Ovary (tissue), 3 donors: ENCODE measurements around the gene DENND2D.

Experiments used
- EP300 ChIP-seq: sonication (generic); formaldehyde crosslinking; IDR thresholded peaks from one replicate; pipeline ENCODE4 v1.6.1; 2017; ENCODE audit warnings: antibody characterized with exemption
- POLR2A ChIP-seq: fragments of 450-650 bp; IDR thresholded peaks from one replicate; pipeline ENCODE4 v1.6.1; 2017; ENCODE audit warnings: antibody characterized with exemption, mild to moderate bottlenecking, moderate library complexity
- TF ChIP-seq, protein P1 (sequence below), 3 donors: fragments of 450-650 bp in 2 of 3; fragments of 200-600 bp in 1 of 3; IDR thresholded peaks; one replicate each; pipeline versions ENCODE4 v1.5.1 to v1.8.0; 2016 to 2022; ENCODE audit warnings: antibody characterized with exemption in 3 of 3, mild to moderate bottlenecking in 1 of 3
- donor health status: DM: no; HTN: no; CAD: no.

- TF ChIP-seq, protein P1, sequence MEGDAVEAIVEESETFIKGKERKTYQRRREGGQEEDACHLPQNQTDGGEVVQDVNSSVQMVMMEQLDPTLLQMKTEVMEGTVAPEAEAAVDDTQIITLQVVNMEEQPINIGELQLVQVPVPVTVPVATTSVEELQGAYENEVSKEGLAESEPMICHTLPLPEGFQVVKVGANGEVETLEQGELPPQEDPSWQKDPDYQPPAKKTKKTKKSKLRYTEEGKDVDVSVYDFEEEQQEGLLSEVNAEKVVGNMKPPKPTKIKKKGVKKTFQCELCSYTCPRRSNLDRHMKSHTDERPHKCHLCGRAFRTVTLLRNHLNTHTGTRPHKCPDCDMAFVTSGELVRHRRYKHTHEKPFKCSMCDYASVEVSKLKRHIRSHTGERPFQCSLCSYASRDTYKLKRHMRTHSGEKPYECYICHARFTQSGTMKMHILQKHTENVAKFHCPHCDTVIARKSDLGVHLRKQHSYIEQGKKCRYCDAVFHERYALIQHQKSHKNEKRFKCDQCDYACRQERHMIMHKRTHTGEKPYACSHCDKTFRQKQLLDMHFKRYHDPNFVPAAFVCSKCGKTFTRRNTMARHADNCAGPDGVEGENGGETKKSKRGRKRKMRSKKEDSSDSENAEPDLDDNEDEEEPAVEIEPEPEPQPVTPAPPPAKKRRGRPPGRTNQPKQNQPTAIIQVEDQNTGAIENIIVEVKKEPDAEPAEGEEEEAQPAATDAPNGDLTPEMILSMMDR (IDR thresholded peaks at IDR 0.05): no peak
- TF ChIP-seq POLR2A (no peak), EP300 (no peak)
Measured at GRCh38 chr1:111176678-111177077, 23.8 kb downstream of the DENND2D start.
